ENCODE data around the gene LSM14B. TPM values are rescaled to one million over a fixed set of nuclear protein-coding genes. Genes with fewer than 3 reads are reported as not detected.

LSM14B gene
- total and polyA plus RNA-seq, 4 donors = 16.4 to 41.7 (median 27.8) TPM

GRCh38 chr20:62129731-62130531 lies 7.7 kb downstream of the LSM14B start:
- no peak for DNase-seq
- H3K27ac ChIP-seq (ENCODE audit: low read depth in 1 of 2, low read length in 1 of 2) = no peak overlapping the region
- no peak overlapping the region for H3K4me3 ChIP-seq
- H3K36me3 ChIP-seq (ENCODE audit: control insufficient read depth in 4 of 4, insufficient read depth in 4 of 4, low read length in 4 of 4) = peaks cover 22 to 75% (median 71%) of the 10 kb centered on the region in 4 donors
- peaks cover 0 to 13% (median 0%) of the 10 kb centered on the region in 5 donors for H3K4me1 ChIP-seq (ENCODE audit: control insufficient read depth in 5 of 5, insufficient read depth in 5 of 5, low read length in 5 of 5)
- no peaks in the 10 kb centered on the region for H3K9me3 ChIP-seq (ENCODE audit: control insufficient read depth in 4 of 4, insufficient read depth in 3 of 4, low read length in 3 of 4)
- 89% methylated on average over 20 of the region's 20 CpGs for WGBS, 2 donors
- no peak for ATAC-seq (ENCODE audit: insufficient read depth, low FRiP score)
- no peak overlapping the region for H3K9ac ChIP-seq (ENCODE audit: insufficient read depth in 1 of 2, low read length in 2 of 2)
- no peaks in the 10 kb centered on the region for H3K27me3 ChIP-seq (ENCODE audit: control insufficient read depth in 3 of 3, insufficient read depth in 3 of 3, low read length in 2 of 3)
- TF ChIP-seq CTCF (IDR thresholded peaks at IDR 0.05; ENCODE audit: control extremely low read depth, extremely low read depth) = no peak

GRCh38 chr20:62131560-62132320 lies 9.5 kb downstream of the LSM14B start:
- H3K27ac ChIP-seq (ENCODE audit: low read depth in 1 of 2, low read length in 1 of 2) = peak overlapping the region; percentile 43 to 54

GRCh38 chr20:62132421-62132820 lies 10.1 kb downstream of the LSM14B start:
- no peaks in the 10 kb centered on the region for H3K9me3 ChIP-seq (ENCODE audit: control insufficient read depth in 4 of 4, insufficient read depth in 3 of 4, low read length in 3 of 4)
- no peaks in the 10 kb centered on the region for H3K27me3 ChIP-seq (ENCODE audit: control insufficient read depth in 3 of 3, insufficient read depth in 3 of 3, low read length in 2 of 3)
- no peak overlapping the region for H3K4me3 ChIP-seq
- H3K4me1 ChIP-seq (ENCODE audit: control insufficient read depth in 5 of 5, insufficient read depth in 5 of 5, low read length in 5 of 5) = peaks cover 0 to 13% (median 0%) of the 10 kb centered on the region in 5 donors
- no peak overlapping the region for H3K9ac ChIP-seq (ENCODE audit: insufficient read depth in 1 of 2, low read length in 2 of 2)
- 83% methylated on average over 7 of the region's 7 CpGs for WGBS, 2 donors
- ATAC-seq (ENCODE audit: insufficient read depth, low FRiP score) = no peak
- H3K36me3 ChIP-seq (ENCODE audit: control insufficient read depth in 4 of 4, insufficient read depth in 4 of 4, low read length in 4 of 4) = peaks cover 25 to 78% (median 63%) of the 10 kb centered on the region in 4 donors
- no peak for DNase-seq
- H3K27ac ChIP-seq (ENCODE audit: low read depth in 1 of 2, low read length in 1 of 2) = peak overlapping the region; percentile 43 to 73
- TF ChIP-seq CTCF (IDR thresholded peaks at IDR 0.05; ENCODE audit: control extremely low read depth, extremely low read depth) = no peak

More at GRCh38 chr20:62131560-62132320, 9.5 kb downstream of the LSM14B start:
- 92 to 93% methylated on average over 25 of the region's 25 CpGs for WGBS, 2 donors
- peaks cover 19 to 76% (median 63%) of the 10 kb centered on the region in 4 donors for H3K36me3 ChIP-seq (ENCODE audit: control insufficient read depth in 4 of 4, insufficient read depth in 4 of 4, low read length in 4 of 4)
- DNase-seq = no peak
- no peak for TF ChIP-seq CTCF (IDR thresholded peaks at IDR 0.05; ENCODE audit: control extremely low read depth, extremely low read depth)
- no peaks in the 10 kb centered on the region for H3K9me3 ChIP-seq (ENCODE audit: control insufficient read depth in 4 of 4, insufficient read depth in 3 of 4, low read length in 3 of 4)
- no peak for ATAC-seq (ENCODE audit: insufficient read depth, low FRiP score)
- no peak overlapping the region for H3K4me3 ChIP-seq
- no peaks in the 10 kb centered on the region for H3K27me3 ChIP-seq (ENCODE audit: control insufficient read depth in 3 of 3, insufficient read depth in 3 of 3, low read length in 2 of 3)
- peaks cover 0 to 13% (median 0%) of the 10 kb centered on the region in 5 donors for H3K4me1 ChIP-seq (ENCODE audit: control insufficient read depth in 5 of 5, insufficient read depth in 5 of 5, low read length in 5 of 5)
- H3K9ac ChIP-seq (ENCODE audit: insufficient read depth in 1 of 2, low read length in 2 of 2) = no peak overlapping the region

Data from lung (tissue), 12 donors.